ENCODE data around the gene FAM210A. TPM values are rescaled to one million over a fixed set of nuclear protein-coding genes. Genes with fewer than 3 reads are reported as not detected.
A peak's percentile ranks its signal among the peaks of the same experiment; 100 is the strongest.

FAM210A gene
- total RNA-seq, 2 experiments from 2014 or later: 23.1 to 30.6 TPM

- H3K9me2 ChIP-seq (ENCODE audit: insufficient read depth, low read length): no peaks in the 10 kb centered on the region
- BruUV-seq (replicated peaks): no TSS peak
- intact Hi-C loops (cut with micrococcal nuclease; ENCODE audit: unreplicated experiment): no loop called here
- ChIA-PET POLR2A (interaction anchor here (0.5 kb wide), 1 partner anchor 142 kb away, joined by 5 read pairs; no protein-coding TSS in a partner anchor), CTCF (ENCODE audit: unreplicated experiment) (no interaction called here)
- H3K4me3 ChIP-seq (ENCODE audit: low read depth, low read length, poor library complexity, severe bottlenecking): no peak overlapping the region
- no peaks in the 10 kb centered on the region for H3K4me1 ChIP-seq (ENCODE audit: insufficient read depth, low read length, poor library complexity, severe bottlenecking)
- H3K4me2 ChIP-seq (ENCODE audit: low read length): no peak overlapping the region
- peaks cover 24% of the 10 kb centered on the region for H3K36me3 ChIP-seq (ENCODE audit: insufficient read depth, low read length)
- H3K79me2 ChIP-seq (ENCODE audit: insufficient read depth, low read depth, low read length): peaks cover under 1% of the 10 kb centered on the region; the same call in 1 of the 2 replicates
- peak; percentile 5 for DNase-seq (ENCODE audit: low spot score)
- H2AFZ ChIP-seq (ENCODE audit: low read length): no peak overlapping the region
- no peak for TF ChIP-seq CTCF (conservative IDR thresholded peaks at IDR 0.05; ENCODE audit: low read length)
- TF ChIP-seq EZH2phosphoT487 (IDR thresholded peaks at IDR 0.05; ENCODE audit: borderline replicate concordance, low read depth, low read length): no peak
- no peaks in the 10 kb centered on the region for H3K9me3 ChIP-seq (ENCODE audit: low read length)
- no peak overlapping the region for H3K27ac ChIP-seq (ENCODE audit: low read depth, low read length, poor library complexity, severe bottlenecking)
- no peaks in the 10 kb centered on the region for H4K20me1 ChIP-seq (ENCODE audit: insufficient read depth, low read length)
Measured at GRCh38 chr18:13672657-13673056, 53.7 kb downstream of the FAM210A start.

- no peak overlapping the region for H3K27ac ChIP-seq (ENCODE audit: low read depth, low read length, poor library complexity, severe bottlenecking)
- no peak overlapping the region for H2AFZ ChIP-seq (ENCODE audit: low read length)
- H3K4me2 ChIP-seq (ENCODE audit: low read length): no peak overlapping the region
- H4K20me1 ChIP-seq (ENCODE audit: insufficient read depth, low read length): no peaks in the 10 kb centered on the region
- ChIA-PET POLR2A (no interaction called here), CTCF (ENCODE audit: unreplicated experiment) (no interaction called here)
- no peak overlapping the region for H3K4me3 ChIP-seq (ENCODE audit: low read depth, low read length, poor library complexity, severe bottlenecking)
- intact Hi-C loops (cut with micrococcal nuclease; ENCODE audit: unreplicated experiment): no loop called here
- H3K36me3 ChIP-seq (ENCODE audit: insufficient read depth, low read length): peaks cover 28% of the 10 kb centered on the region
- no peaks in the 10 kb centered on the region for H3K9me2 ChIP-seq (ENCODE audit: insufficient read depth, low read length)
- H3K4me1 ChIP-seq (ENCODE audit: insufficient read depth, low read length, poor library complexity, severe bottlenecking): no peaks in the 10 kb centered on the region
- BruUV-seq (replicated peaks): no TSS peak
- H3K9me3 ChIP-seq (ENCODE audit: low read length): no peaks in the 10 kb centered on the region
- H3K79me2 ChIP-seq (ENCODE audit: insufficient read depth, low read depth, low read length): no peaks in the 10 kb centered on the region
- TF ChIP-seq CTCF (conservative IDR thresholded peaks at IDR 0.05; ENCODE audit: low read length): no peak
- no peak for TF ChIP-seq EZH2phosphoT487 (IDR thresholded peaks at IDR 0.05; ENCODE audit: borderline replicate concordance, low read depth, low read length)
- DNase-seq (ENCODE audit: low spot score): no peak
Measured at GRCh38 chr18:13661779-13662256, 64.5 kb downstream of the FAM210A start.

- Histone ChIP-seq H3K4me2 (ENCODE audit: low read length) (no peak overlapping the region), H3K4me1 (ENCODE audit: insufficient read depth, low read length, poor library complexity, severe bottlenecking) (no peaks in the 10 kb centered on the region), H3K36me3 (ENCODE audit: insufficient read depth, low read length) (peaks cover 22% of the 10 kb centered on the region), H3K4me3 (ENCODE audit: low read depth, low read length, poor library complexity, severe bottlenecking) (no peak overlapping the region), H2AFZ (ENCODE audit: low read length) (no peak overlapping the region), H3K27ac (ENCODE audit: low read depth, low read length, poor library complexity, severe bottlenecking) (no peak overlapping the region), H3K79me2 (ENCODE audit: insufficient read depth, low read depth, low read length) (no peaks in the 10 kb centered on the region), H4K20me1 (ENCODE audit: insufficient read depth, low read length) (no peaks in the 10 kb centered on the region), H3K9me2 (ENCODE audit: insufficient read depth, low read length) (no peaks in the 10 kb centered on the region), H3K9me3 (ENCODE audit: low read length) (no peaks in the 10 kb centered on the region)
- POLR2A ChIA-PET: no interaction called here
- no peak for TF ChIP-seq EZH2phosphoT487 (IDR thresholded peaks at IDR 0.05; ENCODE audit: borderline replicate concordance, low read depth, low read length)
- TF ChIP-seq CTCF (conservative IDR thresholded peaks at IDR 0.05; ENCODE audit: low read length): no peak
- CTCF ChIA-PET (ENCODE audit: unreplicated experiment): no interaction called here
- no peak for DNase-seq (ENCODE audit: low spot score)
- BruUV-seq (replicated peaks): no TSS peak
- intact Hi-C loops (cut with micrococcal nuclease; ENCODE audit: unreplicated experiment): no loop called here
Measured at GRCh38 chr18:13661051-13661778, 65.1 kb downstream of the FAM210A start.
